Astrocyte (in vitro differentiated cells and primary cell): ENCODE data around the gene RASSF5.

Experiments
- CTCF ChIP-seq: IDR thresholded peaks from 2 replicates; pipeline ENCODE4 v1.5.1; 2011; ENCODE audit warnings: low read depth, mild to moderate bottlenecking, inconsistent platforms, low read length, moderate library complexity; ENCODE audit not compliant: insufficient read depth
- EZH2 ChIP-seq: IDR thresholded peaks from 2 replicates; pipeline ENCODE4 v1.6.1; 2012; ENCODE audit warnings: mild to moderate bottlenecking, low read length, inconsistent platforms; ENCODE audit not compliant: insufficient read depth

DNA sequence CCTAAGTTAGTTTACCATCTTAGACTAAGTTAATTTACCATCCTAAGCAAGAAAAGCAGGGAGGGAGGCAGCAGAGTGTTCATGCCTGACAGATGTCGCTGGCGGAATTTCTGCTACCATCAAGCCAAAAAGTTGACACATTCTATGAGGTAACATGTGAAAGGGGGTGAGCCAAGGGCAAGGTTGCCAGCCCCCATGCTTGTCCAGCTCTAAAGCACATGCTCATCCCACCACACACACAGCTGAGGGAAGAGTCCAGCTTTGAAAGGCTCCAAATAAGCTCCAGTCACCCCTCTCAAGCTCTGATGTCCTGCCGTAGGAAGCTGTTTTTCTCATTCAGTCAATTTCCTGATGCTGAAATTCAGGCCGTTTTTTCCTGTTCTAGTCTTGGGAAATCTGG, 58.7 kb downstream of the RASSF5 start:
- TF ChIP-seq CTCF (no peak), EZH2 (no peak)
